Naive thymus-derived CD4-positive, alpha-beta T cell (primary cell): ENCODE data around the gene NEUROG2. TPM values are rescaled to one million over a fixed set of nuclear protein-coding genes. Genes with fewer than 3 reads are reported as not detected.
"Not testable (repeated sequence)": the region's sequence is repeated elsewhere in the genome, so short reads cannot be mapped to it uniquely, and the experiment has no call there.

Experiments
- ATAC-seq: fragments of 150-1000 bp; cut with Tn5 transposase; 2 replicates; pipeline ENCODE4 v1.10.0; 2021; ENCODE audit warnings: mild to moderate bottlenecking, moderate library complexity
- CTCF ChIA-PET: fragments of 350-600 bp; sonication (Branson Sonifier 250); formaldehyde crosslinking; loops from one replicate; lab custom pipeline; 2021; ENCODE audit warnings: antibody characterized with exemption; lab: Charles Lee
- POLR2A ChIA-PET: fragments of 350-600 bp; sonication (Branson Sonifier 250); formaldehyde crosslinking; loops from one replicate; lab custom pipeline; 2021; ENCODE audit warnings: antibody characterized with exemption, inconsistent platforms; lab: Charles Lee
- DNase-seq, 9 donors: peaks; one replicate each; pipeline versions ENCODE4 v3.0.0 to v3.0.0-alpha.2; 2020 to 2022; ENCODE audit warnings: mixed read lengths in 1 of 9
- H3K27ac ChIP-seq: one replicate; pipeline ENCODE4 v1.7.0; 2013; ENCODE audit warnings: mild to moderate bottlenecking, low read depth, low read length, moderate library complexity
- H3K27me3 ChIP-seq, 2 donors: one replicate each; pipeline ENCODE4 v1.7.0; 2013; ENCODE audit warnings: low read length in 2 of 2, mild to moderate bottlenecking in 2 of 2, moderate library complexity in 2 of 2; ENCODE audit not compliant: control insufficient read depth in 2 of 2, insufficient read depth in 2 of 2
- H3K36me3 ChIP-seq, 3 experiments: 1 replicate in 2 of 3; 2 replicates in 1 of 3; pipeline ENCODE4 v1.7.0; 2013; ENCODE audit warnings: low read length in 3 of 3, mild to moderate bottlenecking in 3 of 3, moderate library complexity in 1 of 3; ENCODE audit not compliant: insufficient read depth in 3 of 3, control insufficient read depth in 2 of 3
- H3K4me1 ChIP-seq, 2 donors: one replicate each; pipeline ENCODE4 v1.7.0; 2013; ENCODE audit warnings: low read length in 2 of 2, mild to moderate bottlenecking in 2 of 2, moderate library complexity in 1 of 2; ENCODE audit not compliant: control insufficient read depth in 2 of 2, insufficient read depth in 2 of 2
- H3K4me3 ChIP-seq: 2 replicates; pipeline ENCODE4 v1.7.0; 2013; ENCODE audit warnings: mild to moderate bottlenecking, low read length
- H3K9me3 ChIP-seq, 3 experiments: 1 replicate in 2 of 3; 2 replicates in 1 of 3; pipeline ENCODE4 v1.7.0; 2013; ENCODE audit warnings: low read length in 3 of 3; ENCODE audit not compliant: control insufficient read depth in 2 of 3
- H3K27ac Mint-ChIP-seq, 9 donors: one replicate each; pipeline ENCODE4 v1.8.0; 2020 to 2022; ENCODE audit warnings: mixed read lengths in 9 of 9, mild to moderate bottlenecking in 8 of 9, moderate library complexity in 5 of 9, inconsistent platforms in 2 of 9
- H3K27me3 Mint-ChIP-seq, 5 donors: one replicate each; pipeline ENCODE4 v1.8.0; 2021 to 2022; ENCODE audit warnings: mixed read lengths in 5 of 5, mild to moderate bottlenecking in 1 of 5
- H3K36me3 Mint-ChIP-seq, 5 donors: one replicate each; pipeline ENCODE4 v1.8.0; 2020 to 2022; ENCODE audit warnings: mixed read lengths in 5 of 5, mild to moderate bottlenecking in 3 of 5, inconsistent platforms in 1 of 5
- H3K4me1 Mint-ChIP-seq, 7 donors: one replicate each; pipeline ENCODE4 v1.8.0; 2020 to 2022; ENCODE audit warnings: mixed read lengths in 7 of 7, mild to moderate bottlenecking in 3 of 7, inconsistent platforms in 1 of 7
- H3K4me3 Mint-ChIP-seq, 10 donors: one replicate each; pipeline ENCODE4 v1.8.0; 2020 to 2022; ENCODE audit warnings: mild to moderate bottlenecking in 10 of 10, mixed read lengths in 10 of 10, moderate library complexity in 6 of 10, inconsistent platforms in 2 of 10
- H3K9me3 Mint-ChIP-seq, 11 donors: one replicate each; pipeline ENCODE4 v1.8.0; 2020 to 2022; ENCODE audit warnings: mixed read lengths in 11 of 11, mild to moderate bottlenecking in 4 of 11, inconsistent platforms in 1 of 11, moderate library complexity in 1 of 11
- intact Hi-C, 2 donors: fragments of 100-400 bp; cut with micrococcal nuclease; formaldehyde crosslinking; loops; one replicate each; pipeline ENCODE4 v1.15.1; 2023
- polyA plus RNA-seq, 2 donors: library from polyadenylated mRNA; unstranded; fragments of 300-500 nt; fragmentation: Illumina TruSeq; gene quantifications; one replicate each; pipeline ENCODE4 v1.2.3, GENCODE V29; 2021
- total RNA-seq, 6 experiments: library from RNA in 5 of 6; stranded (reverse) in 5 of 6; gene quantifications; 1 replicate in 5 of 6; 2 replicates in 1 of 6; pipeline ENCODE4 v1.2.3 and lab custom pipeline; 2021 to 2026

NEUROG2 gene
- total and polyA plus RNA-seq, 7 experiments from 2014 or later: 0.10 TPM; not detected in 6

GRCh38 chr4:112557676-112558411, 41.9 kb upstream of the NEUROG2 start:
- ChIA-PET POLR2A (no interaction called here), CTCF (no interaction called here)
- no peak for DNase-seq
- Mint-ChIP-seq H3K4me3 (no peak overlapping the region), H3K27me3 (no peaks in the 10 kb centered on the region), H3K4me1 (peaks cover 0 to 8% (median 0%) of the 10 kb centered on the region in 7 donors), H3K9me3 (peaks cover 0 to 4% (median 0%) of the 10 kb centered on the region in 11 donors), H3K27ac (no peak overlapping the region), H3K36me3 (peaks cover 0 to 37% (median 23%) of the 10 kb centered on the region in 5 donors)
- H3K36me3 ChIP-seq: no peaks in the 10 kb centered on the region
- intact Hi-C loops: no loop called here
- no peak overlapping the region for H3K27ac ChIP-seq
- no peak for ATAC-seq
- H3K27me3 ChIP-seq: no peaks in the 10 kb centered on the region
- H3K4me1 ChIP-seq: no peaks in the 10 kb centered on the region
- H3K9me3 ChIP-seq: no peaks in the 10 kb centered on the region
- no peak overlapping the region for H3K4me3 ChIP-seq

- H3K9me3 ChIP-seq, H3K27ac Mint-ChIP-seq, H3K27me3 ChIP-seq, H3K27me3 Mint-ChIP-seq, H3K4me3 Mint-ChIP-seq, H3K27ac ChIP-seq, H3K4me1 ChIP-seq, H3K4me3 ChIP-seq, H3K36me3 ChIP-seq, intact Hi-C loops, H3K9me3 Mint-ChIP-seq, POLR2A ChIA-PET, CTCF ChIA-PET, H3K4me1 Mint-ChIP-seq, DNase-seq, ATAC-seq: not testable (repeated sequence)
- H3K36me3 Mint-ChIP-seq: peaks cover 0 to 24% (median 13%) of the 10 kb centered on the region in 5 donors
Measured at GRCh38 chr4:112554271-112554670, 38.3 kb upstream of the NEUROG2 start.

GRCh38 chr4:112552668-112553067, 36.7 kb upstream of the NEUROG2 start:
- H3K27ac ChIP-seq: no peak overlapping the region
- no peaks in the 10 kb centered on the region for H3K27me3 ChIP-seq
- Mint-ChIP-seq H3K4me3 (no peak overlapping the region), H3K36me3 (peaks cover 0 to 15% (median 5%) of the 10 kb centered on the region in 5 donors), H3K27me3 (no peaks in the 10 kb centered on the region), H3K27ac (no peak overlapping the region), H3K4me1 (no peaks in the 10 kb centered on the region), H3K9me3 (no peaks in the 10 kb centered on the region)
- ChIA-PET POLR2A (no interaction called here), CTCF (no interaction called here)
- DNase-seq (no peak), ATAC-seq (no peak)
- no peaks in the 10 kb centered on the region for H3K36me3 ChIP-seq
- no peaks in the 10 kb centered on the region for H3K9me3 ChIP-seq
- intact Hi-C loops: no loop called here
- H3K4me3 ChIP-seq: no peak overlapping the region
- H3K4me1 ChIP-seq: no peaks in the 10 kb centered on the region

- peaks cover 0 to 13% (median 5%) of the 10 kb centered on the region in 5 donors for H3K36me3 Mint-ChIP-seq
- intact Hi-C loops: no loop called here
- Histone ChIP-seq H3K9me3 (no peaks in the 10 kb centered on the region), H3K4me3 (no peak overlapping the region), H3K36me3 (no peaks in the 10 kb centered on the region), H3K27me3 (no peaks in the 10 kb centered on the region), H3K27ac (no peak overlapping the region), H3K4me1 (no peaks in the 10 kb centered on the region)
- H3K27me3 Mint-ChIP-seq: no peaks in the 10 kb centered on the region
- ChIA-PET POLR2A (no interaction called here), CTCF (no interaction called here)
- H3K4me3 Mint-ChIP-seq: no peak overlapping the region
- peaks cover 0 to 2% (median 0%) of the 10 kb centered on the region in 7 donors for H3K4me1 Mint-ChIP-seq
- ATAC-seq: no peak
- DNase-seq: no peak
- H3K9me3 Mint-ChIP-seq: no peaks in the 10 kb centered on the region
- no peak overlapping the region for H3K27ac Mint-ChIP-seq
Measured at GRCh38 chr4:112550728-112551127, 34.7 kb upstream of the NEUROG2 start.

GRCh38 chr4:112546476-112546875, 30.5 kb upstream of the NEUROG2 start:
- H3K36me3 Mint-ChIP-seq: peaks cover 0 to 12% (median 2%) of the 10 kb centered on the region in 5 donors
- intact Hi-C loops: no loop called here
- no peak for ATAC-seq
- H3K4me1 Mint-ChIP-seq: peaks cover 0 to 2% (median 0%) of the 10 kb centered on the region in 7 donors
- Histone ChIP-seq H3K27ac (no peak overlapping the region), H3K9me3 (no peaks in the 10 kb centered on the region), H3K27me3 (no peaks in the 10 kb centered on the region), H3K36me3 (no peaks in the 10 kb centered on the region), H3K4me1 (no peaks in the 10 kb centered on the region), H3K4me3 (no peak overlapping the region)
- POLR2A ChIA-PET: no interaction called here
- H3K9me3 Mint-ChIP-seq: no peaks in the 10 kb centered on the region
- no peaks in the 10 kb centered on the region for H3K27me3 Mint-ChIP-seq
- no peak for DNase-seq
- no peak overlapping the region for H3K27ac Mint-ChIP-seq
- H3K4me3 Mint-ChIP-seq: no peak overlapping the region
- CTCF ChIA-PET: no interaction called here

GRCh38 chr4:112545346-112545745, 29.4 kb upstream of the NEUROG2 start:
- ATAC-seq (peak; percentile 26), DNase-seq (no peak)
- no peak overlapping the region for H3K27ac Mint-ChIP-seq
- peaks cover 0 to 12% (median 2%) of the 10 kb centered on the region in 5 donors for H3K36me3 Mint-ChIP-seq
- POLR2A ChIA-PET: no interaction called here
- Histone ChIP-seq H3K27ac (no peak overlapping the region), H3K36me3 (no peaks in the 10 kb centered on the region), H3K9me3 (no peaks in the 10 kb centered on the region), H3K4me3 (no peak overlapping the region), H3K27me3 (no peaks in the 10 kb centered on the region), H3K4me1 (no peaks in the 10 kb centered on the region)
- no peaks in the 10 kb centered on the region for H3K9me3 Mint-ChIP-seq
- CTCF ChIA-PET: no interaction called here
- H3K27me3 Mint-ChIP-seq: no peaks in the 10 kb centered on the region
- peaks cover 0 to 2% (median 0%) of the 10 kb centered on the region in 7 donors for H3K4me1 Mint-ChIP-seq
- intact Hi-C loops: no loop called here
- H3K4me3 Mint-ChIP-seq: no peak overlapping the region

- no peaks in the 10 kb centered on the region for H3K9me3 Mint-ChIP-seq
- H3K4me1 Mint-ChIP-seq: no peaks in the 10 kb centered on the region
- intact Hi-C loops: no loop called here
- H3K9me3 ChIP-seq: no peaks in the 10 kb centered on the region
- ChIA-PET POLR2A (no interaction called here), CTCF (no interaction called here)
- H3K27ac ChIP-seq: no peak overlapping the region
- ATAC-seq (no peak), DNase-seq (no peak)
- H3K4me3 ChIP-seq: no peak overlapping the region
- no peaks in the 10 kb centered on the region for H3K27me3 ChIP-seq
- no peak overlapping the region for H3K4me3 Mint-ChIP-seq
- no peaks in the 10 kb centered on the region for H3K27me3 Mint-ChIP-seq
- no peaks in the 10 kb centered on the region for H3K4me1 ChIP-seq
- H3K36me3 Mint-ChIP-seq: peaks cover 0 to 14% (median 3%) of the 10 kb centered on the region in 5 donors
- no peaks in the 10 kb centered on the region for H3K36me3 ChIP-seq
- no peak overlapping the region for H3K27ac Mint-ChIP-seq
Measured at GRCh38 chr4:112540695-112541094, 24.7 kb upstream of the NEUROG2 start.
